WERI-Rb-1 (cell line): Measurements from ENCODE around the gene LDB3.
"Not testable (repeated sequence)": the region's sequence is repeated elsewhere in the genome, so short reads cannot be mapped to it uniquely, and the experiment has no call there.

Source experiments
- DNase-seq: peaks from one replicate; pipeline ENCODE4 v3.0.0-alpha.2; 2020
- H3K27ac ChIP-seq: fragments of 250-450 bp; sonication (Bioruptor Pico); 2 replicates; pipeline ENCODE4 v1.5.1; 2020; ENCODE audit warnings: mild to moderate bottlenecking, moderate library complexity
- H3K27me3 ChIP-seq: fragments of 250-450 bp; sonication (Bioruptor Pico); 2 replicates; pipeline ENCODE4 v1.5.1; 2021; ENCODE audit warnings: mild to moderate bottlenecking, low read depth, moderate library complexity; ENCODE audit not compliant: insufficient read depth, severe bottlenecking
- H3K36me3 ChIP-seq: fragments of 250-450 bp; sonication (Bioruptor Pico); 2 replicates; pipeline ENCODE4 v1.5.1; 2020; ENCODE audit warnings: mild to moderate bottlenecking, moderate library complexity
- H3K4me3 ChIP-seq: 2 replicates; pipeline ENCODE4 v1.5.1; 2011; ENCODE audit warnings: low read depth, mild to moderate bottlenecking, control low read depth, low read length
- H3K9me3 ChIP-seq: fragments of 250-450 bp; sonication (Bioruptor Pico); 2 replicates; pipeline ENCODE4 v1.5.1; 2021; ENCODE audit warnings: mild to moderate bottlenecking, moderate library complexity; ENCODE audit not compliant: severe bottlenecking
- CTCF ChIP-seq: IDR thresholded peaks from 2 replicates; pipeline ENCODE4 v1.5.1; 2011; ENCODE audit warnings: low read depth, mild to moderate bottlenecking, control low read depth, inconsistent platforms, low read length

LDB3 gene

GRCh38 chr10:86729677-86730076, 61.4 kb downstream of the LDB3 start:
- no peak for TF ChIP-seq CTCF
- Histone ChIP-seq H3K9me3 (no peaks in the 10 kb centered on the region), H3K27me3 (no peaks in the 10 kb centered on the region), H3K36me3 (no peaks in the 10 kb centered on the region), H3K27ac (no peak overlapping the region), H3K4me3 (no peak overlapping the region)
- DNase-seq = no peak

GRCh38 chr10:86730227-86730626, 61.9 kb downstream of the LDB3 start:
- Histone ChIP-seq H3K27me3 (no peaks in the 10 kb centered on the region), H3K9me3 (no peaks in the 10 kb centered on the region), H3K36me3 (no peaks in the 10 kb centered on the region), H3K27ac (no peak overlapping the region), H3K4me3 (no peak overlapping the region)
- DNase-seq = no peak
- TF ChIP-seq CTCF = no peak

- Histone ChIP-seq H3K36me3 (no peaks in the 10 kb centered on the region), H3K27me3 (no peaks in the 10 kb centered on the region), H3K9me3 (no peaks in the 10 kb centered on the region), H3K27ac (no peak overlapping the region), H3K4me3 (no peak overlapping the region)
- no peak for DNase-seq
- no peak for TF ChIP-seq CTCF
Measured at GRCh38 chr10:86732771-86733170, 64.5 kb downstream of the LDB3 start.

- H3K4me3 ChIP-seq = no peak overlapping the region
- H3K27ac ChIP-seq = no peak overlapping the region
- DNase-seq = no peak
- H3K27me3 ChIP-seq = no peaks in the 10 kb centered on the region
- no peak for TF ChIP-seq CTCF
- no peaks in the 10 kb centered on the region for H3K9me3 ChIP-seq
- no peaks in the 10 kb centered on the region for H3K36me3 ChIP-seq
Measured at GRCh38 chr10:86733260-86733671, 65.0 kb downstream of the LDB3 start.

- DNase-seq = no peak
- no peak overlapping the region for H3K4me3 ChIP-seq
- no peaks in the 10 kb centered on the region for H3K36me3 ChIP-seq
- no peaks in the 10 kb centered on the region for H3K27me3 ChIP-seq
- TF ChIP-seq CTCF = no peak
- no peaks in the 10 kb centered on the region for H3K9me3 ChIP-seq
- no peak overlapping the region for H3K27ac ChIP-seq
Measured at GRCh38 chr10:86734207-86734988, 66.1 kb downstream of the LDB3 start.

- not testable (repeated sequence) for H3K36me3 ChIP-seq, H3K27me3 ChIP-seq, H3K9me3 ChIP-seq, H3K4me3 ChIP-seq, DNase-seq, H3K27ac ChIP-seq
Measured at GRCh38 chr10:86735278-86735677, 67.0 kb downstream of the LDB3 start.
